H1 (cell line): ENCODE measurements around the gene TYR. TPM values are rescaled to one million over a fixed set of nuclear protein-coding genes. Genes with fewer than 3 reads are reported as not detected.

ENCODE experiments used
- CTCF ChIA-PET: fragments of 300-600 bp; sonication (Branson Sonifier 250); formaldehyde crosslinking; loops from one replicate; lab custom pipeline; 2021; ENCODE audit not compliant: partially characterized antibody; lab: Charles Lee
- POLR2A ChIA-PET: fragments of 300-600 bp; sonication (Branson Sonifier 250); formaldehyde crosslinking; loops from one replicate; lab custom pipeline; 2021; ENCODE audit warnings: inconsistent platforms; ENCODE audit not compliant: partially characterized antibody; lab: Charles Lee
- DNase-seq, 2 experiments: peaks; one replicate each; pipeline versions ENCODE4 v3.0.0 to v3.0.0-alpha.2; 2010 to 2022; ENCODE audit warnings: low spot score in 2 of 2, low read depth in 1 of 2, mixed read lengths in 1 of 2
- FAIRE-seq: peaks from 2 replicates; lab custom pipeline; 2011; peaks lifted over from hg19 to GRCh38; lab: Jason Lieb, UNC
- H2AFZ ChIP-seq: 2 replicates; pipeline ENCODE4 v1.8.1; 2012; ENCODE audit warnings: low read length, inconsistent platforms
- H2AK5ac ChIP-seq: 2 replicates; pipeline ENCODE4 v1.6.1; 2013; ENCODE audit warnings: low read depth, low read length
- H2BK120ac ChIP-seq: replicated peaks from 2 replicates; pipeline ENCODE3; 2013; ENCODE audit warnings: low read depth, low read length, inconsistent platforms
- H2BK12ac ChIP-seq: 2 replicates; pipeline ENCODE4 v1.6.1; 2013; ENCODE audit warnings: low read depth, low read length
- H2BK15ac ChIP-seq: 2 replicates; pipeline ENCODE4 v1.6.1; 2013; ENCODE audit warnings: low read length
- H2BK20ac ChIP-seq: 2 replicates; pipeline ENCODE4 v1.6.1; 2013; ENCODE audit warnings: low read length
- H2BK5ac ChIP-seq: 2 replicates; pipeline ENCODE4 v1.6.1; 2013; ENCODE audit warnings: low read depth, low read length
- H3K14ac ChIP-seq: 2 replicates; pipeline ENCODE4 v1.6.1; 2013; ENCODE audit warnings: inconsistent platforms; ENCODE audit not compliant: insufficient read length
- H3K18ac ChIP-seq: 2 replicates; pipeline ENCODE4 v1.6.1; 2013; ENCODE audit warnings: low read length; ENCODE audit errors: extremely low read depth
- H3K23ac ChIP-seq: 2 replicates; pipeline ENCODE4 v1.6.1; 2013; ENCODE audit warnings: inconsistent platforms; ENCODE audit not compliant: insufficient read length
- H3K23me2 ChIP-seq: 2 replicates; pipeline ENCODE4 v1.6.1; 2013; ENCODE audit warnings: low read depth, low read length
- H3K27ac ChIP-seq: 2 replicates; pipeline ENCODE4 v1.6.1; 2011; ENCODE audit warnings: low read depth, low read length, inconsistent platforms
- H3K27me3 ChIP-seq, 4 experiments: replicated peaks in 1 of 4; 1 replicate in 1 of 4; 2 replicates in 3 of 4; pipeline versions ENCODE4 v1.6.1 to v1.8.1; 2011 to 2013; ENCODE audit warnings: low read length in 3 of 4, mild to moderate bottlenecking in 3 of 4, inconsistent platforms in 2 of 4, mixed read lengths in 2 of 4, moderate library complexity in 1 of 4; ENCODE audit not compliant: control insufficient read depth in 3 of 4, insufficient read depth in 3 of 4; ENCODE audit errors: extremely low read depth in 1 of 4
- H3K36me3 ChIP-seq, 4 experiments: 2 replicates each; pipeline versions ENCODE4 v1.6.1 to v1.8.1; 2011 to 2013; ENCODE audit warnings: mild to moderate bottlenecking in 4 of 4, low read length in 3 of 4, moderate library complexity in 2 of 4, control low read depth in 1 of 4, inconsistent platforms in 1 of 4; ENCODE audit not compliant: insufficient read depth in 4 of 4, control insufficient read depth in 2 of 4
- H3K4ac ChIP-seq: replicated peaks from 2 replicates; pipeline ENCODE3; 2013; ENCODE audit warnings: low read length, low read depth, mixed read lengths, inconsistent platforms; ENCODE audit not compliant: insufficient read length
- H3K4me1 ChIP-seq, 4 experiments: replicated peaks in 1 of 4; 1 replicate in 1 of 4; 2 replicates in 3 of 4; pipeline versions ENCODE4 v1.6.1 to v1.8.1; 2011 to 2013; ENCODE audit warnings: low read length in 3 of 4, inconsistent platforms in 2 of 4, mixed read lengths in 1 of 4; ENCODE audit not compliant: insufficient read depth in 4 of 4, control insufficient read depth in 3 of 4
- H3K4me2 ChIP-seq, 2 experiments: 2 replicates each; pipeline versions ENCODE4 v1.6.1 to v1.8.1; 2011 to 2013; ENCODE audit warnings: low read depth in 2 of 2, low read length in 2 of 2, control low read depth in 1 of 2, inconsistent platforms in 1 of 2, mild to moderate bottlenecking in 1 of 2; ENCODE audit not compliant: insufficient read depth in 1 of 2
- H3K4me3 ChIP-seq, 4 experiments: fragments of 200-600, 300-600 bp in 1 of 4; sonication (generic), shearing (Covaris generic), sonication (Bioruptor Twin) in 1 of 4; 2 replicates each; pipeline versions ENCODE4 v1.5.1 to v1.8.1; 2011 to 2016; ENCODE audit warnings: low read length in 4 of 4, low read depth in 3 of 4, control low read depth in 2 of 4, inconsistent platforms in 2 of 4, mild to moderate bottlenecking in 2 of 4, mixed read lengths in 1 of 4, moderate library complexity in 1 of 4; ENCODE audit not compliant: insufficient read depth in 2 of 4; ENCODE audit errors: extremely low read depth in 1 of 4
- H3K56ac ChIP-seq: replicated peaks from 2 replicates; pipeline ENCODE3; 2013; ENCODE audit warnings: low read depth, mild to moderate bottlenecking, mixed read lengths, low read length, inconsistent platforms; ENCODE audit not compliant: insufficient read length
- H3K79me1 ChIP-seq: 2 replicates; pipeline ENCODE4 v1.6.1; 2013; ENCODE audit warnings: low read depth, low read length, control low read depth
- H3K79me2 ChIP-seq, 2 experiments: 2 replicates each; pipeline versions ENCODE4 v1.6.1 to v1.8.1; 2012 to 2013; ENCODE audit warnings: low read length in 2 of 2, mild to moderate bottlenecking in 2 of 2, inconsistent platforms in 1 of 2; ENCODE audit not compliant: insufficient read depth in 2 of 2, control insufficient read depth in 1 of 2
- H3K9ac ChIP-seq, 4 experiments: replicated peaks in 1 of 4; 1 replicate in 1 of 4; 2 replicates in 3 of 4; pipeline versions ENCODE4 v1.6.1 to v1.8.1; 2011 to 2013; ENCODE audit warnings: low read depth in 3 of 4, low read length in 3 of 4, control low read depth in 2 of 4, mild to moderate bottlenecking in 2 of 4, moderate library complexity in 2 of 4, inconsistent platforms in 1 of 4; ENCODE audit errors: extremely low read depth in 1 of 4
- H3K9me3 ChIP-seq, 2 experiments: 2 replicates each; pipeline versions ENCODE4 v1.6.1 to v1.8.1; 2012 to 2013; ENCODE audit warnings: mild to moderate bottlenecking in 2 of 2, moderate library complexity in 2 of 2, control low read depth in 1 of 2, inconsistent platforms in 1 of 2, low read depth in 1 of 2, low read length in 1 of 2, mixed read lengths in 1 of 2; ENCODE audit not compliant: insufficient read depth in 2 of 2
- H4K20me1 ChIP-seq, 2 experiments: replicated peaks in 1 of 2; 2 replicates each; pipeline versions ENCODE3 to v1.8.1; 2011 to 2013; ENCODE audit warnings: inconsistent platforms in 2 of 2, low read length in 2 of 2, mild to moderate bottlenecking in 1 of 2; ENCODE audit not compliant: insufficient read depth in 2 of 2, control insufficient read depth in 1 of 2
- H4K5ac ChIP-seq: 2 replicates; pipeline ENCODE4 v1.6.1; 2013; ENCODE audit warnings: low read length, low read depth, mixed read lengths, inconsistent platforms; ENCODE audit not compliant: insufficient read length
- H4K8ac ChIP-seq: 2 replicates; pipeline ENCODE4 v1.8.0; 2013; ENCODE audit warnings: mild to moderate bottlenecking, moderate library complexity, low read length, inconsistent platforms; ENCODE audit not compliant: insufficient read depth; ENCODE audit errors: extremely low read depth
- H4K91ac ChIP-seq: replicated peaks from 2 replicates; pipeline ENCODE3; 2013; ENCODE audit warnings: low read length, mixed read lengths, inconsistent platforms; ENCODE audit not compliant: insufficient read length
- EP300 ChIP-seq, 2 experiments: IDR thresholded peaks; 1 replicate in 1 of 2; 2 replicates in 1 of 2; pipeline ENCODE4 v1.6.1; 2011 to 2012; ENCODE audit warnings: low read depth in 2 of 2, low read length in 2 of 2, mild to moderate bottlenecking in 2 of 2, borderline replicate concordance in 1 of 2, inconsistent platforms in 1 of 2, moderate library complexity in 1 of 2
- GTF2F1 ChIP-seq: IDR thresholded peaks from 2 replicates; pipeline ENCODE4 v1.6.1; 2012; ENCODE audit warnings: low read depth, low read length, improper control_type of control experiment, borderline replicate concordance
- HDAC6 ChIP-seq: IDR thresholded peaks from one replicate; pipeline ENCODE4 v1.7.1; 2012; ENCODE audit warnings: low read depth, mild to moderate bottlenecking, inconsistent platforms, low read length, moderate library complexity
- JUN ChIP-seq: IDR thresholded peaks from 2 replicates; pipeline ENCODE4 v1.6.1; 2011; ENCODE audit warnings: low read depth, mild to moderate bottlenecking, improper control_type of control experiment, low read length
- JUND ChIP-seq: IDR thresholded peaks from 2 replicates; pipeline ENCODE4 v1.6.1; 2011; ENCODE audit warnings: mild to moderate bottlenecking, improper control_type of control experiment, low read length
- NRF1 ChIP-seq: IDR thresholded peaks from 2 replicates; pipeline ENCODE4 v1.6.1; 2011; ENCODE audit warnings: mild to moderate bottlenecking, low read depth, low read length, improper control_type of control experiment
- SUZ12 ChIP-seq: fragments of 200-600 bp; sonication (generic); IDR thresholded peaks from 2 replicates; pipeline ENCODE4 v1.6.1; 2012; ENCODE audit warnings: mild to moderate bottlenecking, inconsistent platforms, low read length, moderate library complexity, mixed read lengths
- TAF1 ChIP-seq: IDR thresholded peaks from 2 replicates; pipeline ENCODE4 v1.6.1; 2011; ENCODE audit warnings: mild to moderate bottlenecking, low read depth, low read length
- WGBS, 2 experiments: shearing (Covaris generic) in 1 of 2; methylation state at CpG; one replicate each; pipeline versions ENCODE4 v1.1.6 to v1.1.7; 2013 to 2015; ENCODE audit warnings: low lambda C conversion rate in 2 of 2, mixed read lengths in 2 of 2, inconsistent platforms in 1 of 2, low coverage in 1 of 2, missing lambda C conversion rate in 1 of 2; ENCODE audit not compliant: insufficient replicate concordance in 2 of 2, insufficient coverage in 1 of 2, insufficient read length in 1 of 2; ENCODE audit errors: extremely low coverage in 1 of 2, missing lambda C conversion rate in 1 of 2; 5-methylcytosine and 5-hydroxymethylcytosine counted together
- polyA plus RNA-seq, 7 experiments: library from polyadenylated mRNA; depleted of rRNA in 3 of 7; stranded (reverse) in 5 of 7; unstranded in 2 of 7; fragments of >200 nt in 5 of 7; fragments of 200-250 nt in 2 of 7; gene quantifications; 1 replicate in 5 of 7; 2 replicates in 1 of 7; 4 replicates in 1 of 7; pipeline versions ENCODE4 v1.2.1 to v1.2.3, GENCODE V29; 2011 to 2013; ENCODE audit warnings: missing spikeins in 2 of 7, mixed read lengths in 2 of 7
- total RNA-seq: library from RNA; stranded (reverse); fragmentation: NEBNext Ultra II Directional; extraction: Animal tissue kit (Norgen Biotek cat#: 25700); gene quantifications from 2 replicates; pipeline ENCODE4 v1.2.1, GENCODE V29; 2021

The TYR gene
- total and polyA plus RNA-seq, 2 of the 8 experiments (the other 6 are each of a cell fraction or from before 2014, with no cell fraction given): not detected

DNA sequence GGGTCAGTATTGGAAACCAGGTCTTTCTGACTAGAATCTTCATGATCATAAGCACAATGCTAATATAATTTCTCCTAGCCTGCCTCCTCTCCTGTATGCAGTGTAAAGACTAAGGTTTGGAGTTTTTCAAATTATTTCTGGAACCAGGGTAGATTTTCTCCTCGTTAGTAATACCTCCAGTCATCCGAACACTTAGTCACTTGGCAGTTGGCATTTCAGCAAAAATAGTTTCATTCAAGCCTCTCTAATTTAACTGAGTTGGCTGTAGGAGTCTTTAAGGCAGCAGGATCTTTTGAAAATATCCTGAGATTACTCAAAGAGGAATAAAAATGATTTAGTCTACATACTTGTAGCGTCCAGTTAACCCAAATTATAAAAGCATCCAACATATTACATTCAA, 6.3 kb downstream of the TYR start:
- H2BK120ac ChIP-seq: no peak overlapping the region
- no peak overlapping the region for H4K91ac ChIP-seq
- no peak overlapping the region for H3K4me2 ChIP-seq
- no peak overlapping the region for H3K27ac ChIP-seq
- no peak overlapping the region for H2AFZ ChIP-seq
- ChIA-PET POLR2A (no interaction called here), CTCF (no interaction called here)
- H3K14ac ChIP-seq: no peak overlapping the region
- no peak for DNase-seq
- no peaks in the 10 kb centered on the region for H3K27me3 ChIP-seq
- no peak overlapping the region for H4K8ac ChIP-seq
- no peak for FAIRE-seq
- no peak overlapping the region for H3K9ac ChIP-seq
- H4K20me1 ChIP-seq: no peaks in the 10 kb centered on the region
- no peak overlapping the region for H2BK12ac ChIP-seq
- no peak overlapping the region for H2BK5ac ChIP-seq
- H3K79me2 ChIP-seq: no peaks in the 10 kb centered on the region
- H4K5ac ChIP-seq: no peak overlapping the region
- H3K4me3 ChIP-seq: no peak overlapping the region
- no peak overlapping the region for H2BK15ac ChIP-seq
- no peaks in the 10 kb centered on the region for H3K36me3 ChIP-seq
- no peaks in the 10 kb centered on the region for H3K79me1 ChIP-seq
- H3K23ac ChIP-seq: no peak overlapping the region
- no peak overlapping the region for H3K4ac ChIP-seq
- WGBS, 2 experiments: 91% methylated on average over 3 of the region's 3 CpGs; no CpG with 5 or more reads in 1 of the 2 experiments
- H3K56ac ChIP-seq: no peak overlapping the region
- no peak overlapping the region for H2AK5ac ChIP-seq
- H3K18ac ChIP-seq: no peak overlapping the region
- peaks cover 0 to 4% (median 0%) of the 10 kb centered on the region in 4 experiments; a peak in 1 of 7 replicates for H3K4me1 ChIP-seq
- no peaks in the 10 kb centered on the region for H3K23me2 ChIP-seq
- H3K9me3 ChIP-seq: no peaks in the 10 kb centered on the region
- H2BK20ac ChIP-seq: no peak overlapping the region
- TF ChIP-seq HDAC6 (no peak), EP300 (IDR thresholded peaks at IDR 0.05; ENCODE audit: borderline replicate concordance in 1 of 2, low read depth in 2 of 2, low read length in 2 of 2) (no peak), SUZ12 (no peak), JUND (no peak), GTF2F1 (no peak), NRF1 (no peak), JUN (no peak), TAF1 (no peak)
